IMR-90 (cell line): ENCODE measurements around the gene OLFM3. TPM values are rescaled to one million over a fixed set of nuclear protein-coding genes. Genes with fewer than 3 reads are reported as not detected.

Source experiments
- ATAC-seq: fragments of 200-7000 bp; cut with Tn5 transposase; 2 replicates; pipeline ENCODE4 v1.9.1; 2020; ENCODE audit warnings: low read depth, mild to moderate bottlenecking, moderate library complexity
- BruUV-seq: library from RNA; stranded (reverse); fragments of 400-500 nt; replicated peaks from 2 replicates; lab custom pipeline; 2021; lab: Mats Ljungman, UMichigan
- CTCF ChIA-PET: fragments of 300-600 bp; formaldehyde crosslinking; extraction: SDS; loops from one replicate; lab custom pipeline; 2021; ENCODE audit warnings: antibody characterized with exemption; lab: Yijun Ruan, JAX
- POLR2A ChIA-PET: fragments of 300-600 bp; sonication (Branson Sonifier 250); formaldehyde crosslinking; loops from one replicate; lab custom pipeline; 2022; ENCODE audit warnings: antibody characterized with exemption; ENCODE audit not compliant: unreplicated experiment; lab: Charles Lee
- DNase-seq: peaks from one replicate; pipeline ENCODE4 v3.0.0; 2013
- H2AFZ ChIP-seq: replicated peaks from 2 replicates; pipeline ENCODE3; 2013; ENCODE audit warnings: low read length, mild to moderate bottlenecking; ENCODE audit not compliant: poor library complexity
- H2AK5ac ChIP-seq: 2 replicates; pipeline ENCODE4 v1.6.1; 2013; ENCODE audit warnings: low read depth, low read length, inconsistent platforms
- H2AK9ac ChIP-seq: replicated peaks from 2 replicates; pipeline ENCODE3; 2013; ENCODE audit warnings: mild to moderate bottlenecking, low read depth, low read length, moderate library complexity; ENCODE audit not compliant: poor library complexity
- H2BK120ac ChIP-seq: 2 replicates; pipeline ENCODE4 v1.6.1; 2013; ENCODE audit warnings: low read depth, low read length, inconsistent platforms
- H2BK15ac ChIP-seq: 3 replicates; pipeline ENCODE4 v1.6.1; 2013; ENCODE audit warnings: low read depth, low read length, inconsistent platforms
- H2BK20ac ChIP-seq: 2 replicates; pipeline ENCODE4 v1.6.1; 2013; ENCODE audit warnings: low read depth, mild to moderate bottlenecking, inconsistent platforms, low read length, moderate library complexity
- H2BK5ac ChIP-seq: 2 replicates; pipeline ENCODE4 v1.6.1; 2013; ENCODE audit warnings: mild to moderate bottlenecking, low read depth, low read length, inconsistent platforms; ENCODE audit not compliant: poor library complexity, severe bottlenecking
- H3K14ac ChIP-seq: replicated peaks from 2 replicates; pipeline ENCODE4 v1.6.1; 2013; ENCODE audit warnings: low read depth, low read length, inconsistent platforms
- H3K18ac ChIP-seq: 2 replicates; pipeline ENCODE4 v1.6.1; 2013; ENCODE audit warnings: low read depth, low read length, control low read depth
- H3K23ac ChIP-seq: 2 replicates; pipeline ENCODE4 v1.6.1; 2013; ENCODE audit warnings: low read depth, low read length, inconsistent platforms
- H3K27ac ChIP-seq: 2 replicates; pipeline ENCODE4 v1.5.1; 2013; ENCODE audit warnings: mild to moderate bottlenecking, control low read depth, low read length; ENCODE audit not compliant: insufficient read depth
- H3K27me3 ChIP-seq: 2 replicates; pipeline ENCODE4 v1.6.1; 2013; ENCODE audit warnings: low read length; ENCODE audit not compliant: control insufficient read depth, insufficient read depth
- H3K36me3 ChIP-seq: 2 replicates; pipeline ENCODE4 v1.6.1; 2013; ENCODE audit warnings: low read length, mixed read lengths; ENCODE audit not compliant: control insufficient read depth, insufficient read depth
- H3K4ac ChIP-seq: 2 replicates; pipeline ENCODE4 v1.6.1; 2013; ENCODE audit warnings: low read depth, low read length, inconsistent platforms
- H3K4me1 ChIP-seq: 2 replicates; pipeline ENCODE4 v1.6.1; 2013; ENCODE audit warnings: low read length, mixed read lengths; ENCODE audit not compliant: control insufficient read depth, insufficient read depth
- H3K4me2 ChIP-seq: 2 replicates; pipeline ENCODE4 v1.6.1; 2013; ENCODE audit warnings: low read depth, mild to moderate bottlenecking, control low read depth, low read length, moderate library complexity
- H3K4me3 ChIP-seq: 2 replicates; pipeline ENCODE4 v1.5.1; 2013; ENCODE audit warnings: low read depth, mild to moderate bottlenecking, control low read depth, low read length, moderate library complexity; ENCODE audit not compliant: insufficient read depth
- H3K56ac ChIP-seq: 2 replicates; pipeline ENCODE4 v1.6.1; 2013; ENCODE audit warnings: low read length, inconsistent platforms; ENCODE audit not compliant: insufficient read depth; ENCODE audit errors: extremely low read depth
- H3K79me1 ChIP-seq, 2 experiments: 2 replicates each; pipeline ENCODE4 v1.6.1; 2013; ENCODE audit warnings: low read length in 2 of 2, inconsistent platforms in 1 of 2, low read depth in 1 of 2
- H3K9ac ChIP-seq: 2 replicates; pipeline ENCODE4 v1.6.1; 2013; ENCODE audit warnings: low read depth, low read length, control low read depth
- H3K9me1 ChIP-seq: 2 replicates; pipeline ENCODE4 v1.6.1; 2013; ENCODE audit warnings: low read length, inconsistent platforms; ENCODE audit not compliant: insufficient read depth
- H3K9me3 ChIP-seq: 2 replicates; pipeline ENCODE4 v1.6.1; 2013; ENCODE audit warnings: low read length; ENCODE audit not compliant: control insufficient read depth, insufficient read depth
- H4K20me1 ChIP-seq: 2 replicates; pipeline ENCODE4 v1.6.1; 2013; ENCODE audit warnings: low read length, inconsistent platforms; ENCODE audit not compliant: insufficient read depth
- H4K5ac ChIP-seq: 2 replicates; pipeline ENCODE4 v1.6.1; 2013; ENCODE audit warnings: mild to moderate bottlenecking, low read depth, low read length, control low read depth
- H4K8ac ChIP-seq, 2 experiments: 2 replicates each; pipeline ENCODE4 v1.6.1; 2013; ENCODE audit warnings: low read depth in 2 of 2, low read length in 2 of 2, control low read depth in 1 of 2, inconsistent platforms in 1 of 2
- H4K91ac ChIP-seq: 2 replicates; pipeline ENCODE4 v1.6.1; 2013; ENCODE audit warnings: low read depth, low read length, inconsistent platforms; ENCODE audit not compliant: insufficient read depth
- BHLHE40 ChIP-seq: fragments of 150-350 bp; IDR thresholded peaks from 2 replicates; pipeline ENCODE4 v1.6.1; 2016; ENCODE audit warnings: mild to moderate bottlenecking, low read depth, low read length
- CEBPB ChIP-seq: IDR thresholded peaks from 2 replicates; pipeline ENCODE4 v1.6.1; 2012; ENCODE audit warnings: low read depth, low read length, improper control_type of control experiment
- CHD1 ChIP-seq: IDR thresholded peaks from 2 replicates; pipeline ENCODE4 v1.6.1; 2012; ENCODE audit warnings: low read depth, low read length, improper control_type of control experiment
- CTCF ChIP-seq: conservative IDR thresholded peaks from 2 replicates; pipeline ENCODE4 v1.5.1; 2012; ENCODE audit warnings: mild to moderate bottlenecking, low read depth, low read length, improper control_type of control experiment
- MAFK ChIP-seq: IDR thresholded peaks from 2 replicates; pipeline ENCODE4 v1.6.1; 2012; ENCODE audit warnings: low read depth, low read length, improper control_type of control experiment
- MXI1 ChIP-seq: IDR thresholded peaks from 2 replicates; pipeline ENCODE4 v1.6.1; 2012; ENCODE audit warnings: low read depth, mild to moderate bottlenecking, low read length, moderate library complexity, borderline replicate concordance
- POLR2A ChIP-seq: IDR thresholded peaks from 2 replicates; pipeline ENCODE4 v1.6.1; 2012; ENCODE audit warnings: mild to moderate bottlenecking, low read depth, low read length
- USF2 ChIP-seq: fragments of 150-350 bp; IDR thresholded peaks from 2 replicates; pipeline ENCODE4 v1.6.1; 2017; ENCODE audit warnings: mild to moderate bottlenecking, antibody characterized with exemption, low read length, low read depth
- WGBS, 2 experiments: methylation state at CpG; one replicate each; pipeline versions ENCODE4 v1.1.5 to v1.1.7; 2013; ENCODE audit warnings: missing lambda C conversion rate in 2 of 2; ENCODE audit not compliant: insufficient read length in 1 of 2; ENCODE audit errors: extremely low coverage in 2 of 2; 5-methylcytosine and 5-hydroxymethylcytosine counted together
- dilution Hi-C: fragments of 300-500 bp; cut with HindIII; formaldehyde crosslinking; loops from one replicate; pipeline ENCODE4 v1.14.3; 2018; ENCODE audit warnings: low sequenced_read_pairs; ENCODE audit not compliant: unreplicated experiment
- in situ Hi-C: fragments of 300-500 bp; cut with MboI; formaldehyde crosslinking; loops from 3 replicates; pipeline ENCODE4 v1.14.3; 2019; ENCODE audit warnings: low sequenced_read_pairs, inconsistent platforms, mixed read lengths
- intact Hi-C: fragments of 100-400 bp; cut with micrococcal nuclease; formaldehyde crosslinking; loops from 2 replicates; pipeline ENCODE4 v1.10.0; 2022
- polyA plus RNA-seq, 3 experiments: library from polyadenylated mRNA; depleted of rRNA; stranded (reverse); fragments of >200 nt; gene quantifications; 2 replicates each; pipeline ENCODE4 v1.2.3, GENCODE V29; 2012; ENCODE audit warnings: low replicate concordance in 1 of 3
- total RNA-seq: library from RNA; depleted of rRNA; stranded (reverse); fragments of >200 nt; gene quantifications from 2 replicates; pipeline ENCODE4 v1.2.3, GENCODE V29; 2012

Gene OLFM3
- total and polyA plus RNA-seq, 2 of the 4 experiments (the other 2 are of a cell fraction): not detected

GRCh38 chr1:101852936-101853335 lies 143.8 kb downstream of the OLFM3 start:
- TF ChIP-seq CHD1 (no peak), POLR2A (no peak), CTCF (no peak), BHLHE40 (no peak), MAFK (no peak), USF2 (no peak), MXI1 (no peak), CEBPB (no peak)
- in situ Hi-C loops: no loop called here
- Histone ChIP-seq H3K14ac (no peak overlapping the region), H3K9me1 (no peaks in the 10 kb centered on the region), H3K36me3 (no peaks in the 10 kb centered on the region), H3K23ac (no peak overlapping the region), H3K18ac (no peak overlapping the region), H3K79me1 (no peaks in the 10 kb centered on the region), H3K4me2 (no peak overlapping the region), H3K4me1 (no peaks in the 10 kb centered on the region), H3K9ac (no peak overlapping the region), H4K91ac (no peak overlapping the region), H4K8ac (no peak overlapping the region), H4K20me1 (no peaks in the 10 kb centered on the region), H2AFZ (no peak overlapping the region), H3K4me3 (no peak overlapping the region), H3K27me3 (no peaks in the 10 kb centered on the region), H2BK5ac (no peak overlapping the region), H2BK20ac (no peak overlapping the region), H2BK120ac (no peak overlapping the region), H2AK9ac (no peak overlapping the region), H2BK15ac (no peak overlapping the region), H3K56ac (no peak overlapping the region), H3K4ac (no peak overlapping the region), H3K9me3 (no peaks in the 10 kb centered on the region), H3K27ac (no peak overlapping the region), H4K5ac (no peak overlapping the region), H2AK5ac (no peak overlapping the region)
- CTCF ChIA-PET: no interaction called here
- POLR2A ChIA-PET: no interaction called here
- no peak for DNase-seq
- no CpG with 5 or more reads among the region's 1 CpG for WGBS, 2 experiments
- no peak for ATAC-seq
- intact Hi-C loops: no loop called here
- dilution Hi-C loops: no loop called here
- no TSS peak for BruUV-seq
